Measurements from ENCODE around the gene B3GAT3.
"Not testable (repeated sequence)": the region's sequence is repeated elsewhere in the genome, so short reads cannot be mapped to it uniquely, and the experiment has no call there.

The B3GAT3 gene

DNA sequence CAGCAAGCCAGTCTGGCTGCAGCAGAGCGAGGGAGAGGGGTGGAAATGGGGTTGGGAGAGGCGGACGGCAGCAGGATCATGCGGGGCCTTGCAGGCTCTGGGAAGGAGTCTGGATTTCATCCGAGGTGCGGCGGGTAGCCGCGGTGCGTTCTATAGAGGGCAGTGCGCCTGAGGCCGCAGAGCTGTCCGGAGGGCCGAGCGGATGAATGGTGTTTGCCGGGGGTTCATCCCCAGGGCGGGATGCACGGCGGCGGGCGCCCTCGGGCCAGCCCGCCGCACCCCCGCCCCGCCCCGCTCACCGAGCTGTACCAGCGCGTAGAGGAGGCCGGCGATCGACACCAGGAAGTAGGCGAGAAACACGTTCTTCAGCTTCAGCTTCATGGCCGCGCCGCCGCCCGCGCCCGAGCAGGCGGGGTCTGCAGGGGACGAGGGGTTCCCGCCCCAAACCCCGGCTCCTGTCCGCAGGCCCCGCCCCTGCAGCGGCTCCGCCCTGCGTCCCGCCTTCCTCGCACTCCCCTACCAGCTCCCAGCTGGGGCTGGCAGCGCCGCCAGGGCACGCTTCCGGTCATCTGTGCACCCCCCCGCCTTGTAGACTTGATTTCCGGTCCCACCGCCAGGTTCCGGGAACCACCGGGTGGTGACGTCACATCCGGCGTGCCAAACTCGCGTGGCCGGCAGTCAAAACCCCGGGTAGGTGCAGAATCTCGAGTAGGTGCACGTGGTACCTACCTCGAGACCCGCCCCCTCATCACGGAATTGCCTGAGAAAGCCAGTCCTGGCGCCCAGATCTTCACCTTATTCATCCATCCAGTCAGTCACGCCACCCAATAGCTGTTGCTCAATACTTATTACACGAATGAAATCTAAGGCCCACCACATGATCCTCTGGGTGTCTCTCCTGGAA is at the start of gene B3GAT3:
Gene B3GAT3, minus strand, starts transcription at position 420 of the 904 bp plus-strand sequence. Its CDS starts 39 bp downstream, at position 381.
- DNase-seq = peak; percentile 97

DNA sequence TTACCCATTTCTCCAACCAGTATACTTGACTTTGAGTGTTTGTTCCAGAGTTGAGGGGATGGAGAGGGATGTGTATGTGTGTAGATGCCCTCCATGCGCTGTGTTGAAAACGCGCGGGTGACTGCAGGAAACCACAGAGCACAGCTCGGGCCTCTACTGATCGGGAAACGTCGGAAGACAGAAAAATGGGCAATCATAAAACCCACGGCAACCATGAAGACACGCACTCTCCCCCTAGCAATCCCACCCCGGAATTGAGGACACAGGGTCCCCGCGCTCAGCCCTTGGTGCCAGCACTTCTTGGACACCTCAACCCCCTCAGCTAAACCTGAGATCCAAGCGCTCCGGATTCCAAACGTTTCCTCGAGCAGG is 49.4 kb upstream of the B3GAT3 start:
- DNase-seq = no peak

DNA sequence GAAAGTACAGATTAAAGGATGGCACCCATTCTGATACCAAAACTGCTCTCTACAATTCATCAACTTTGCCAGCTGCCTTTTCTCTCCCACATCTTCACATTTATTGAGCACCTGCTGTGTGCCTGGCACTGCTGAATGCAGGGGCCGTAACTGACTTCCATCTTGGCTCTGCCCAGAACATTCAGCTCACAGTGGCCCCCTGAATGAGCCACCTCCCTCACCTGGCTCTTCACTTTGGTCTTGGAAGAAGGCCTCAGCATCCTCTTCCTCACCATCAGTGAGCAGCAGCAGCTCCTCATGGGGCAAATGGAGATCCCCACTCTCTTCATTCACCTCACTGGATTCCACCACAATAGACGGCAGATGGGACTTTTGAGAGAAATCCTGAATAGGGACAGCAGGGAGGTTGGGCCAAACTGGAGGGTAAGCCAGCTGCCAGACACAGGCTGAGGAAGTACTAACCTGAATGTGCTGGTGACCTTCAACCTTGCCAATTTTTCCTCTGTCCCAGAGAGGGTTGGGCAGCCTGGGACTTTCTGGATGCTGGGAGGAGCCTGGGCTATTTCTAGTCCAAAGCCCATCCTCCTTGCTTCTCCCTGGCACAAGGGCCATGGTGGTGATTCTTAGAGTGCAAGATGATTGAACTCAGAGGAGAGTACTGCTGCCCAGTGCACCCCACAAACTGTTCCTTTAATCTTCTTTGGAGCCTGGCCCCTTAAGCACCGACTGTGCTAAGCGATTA is 47.8 kb upstream of the B3GAT3 start:
- no peak for DNase-seq

DNA sequence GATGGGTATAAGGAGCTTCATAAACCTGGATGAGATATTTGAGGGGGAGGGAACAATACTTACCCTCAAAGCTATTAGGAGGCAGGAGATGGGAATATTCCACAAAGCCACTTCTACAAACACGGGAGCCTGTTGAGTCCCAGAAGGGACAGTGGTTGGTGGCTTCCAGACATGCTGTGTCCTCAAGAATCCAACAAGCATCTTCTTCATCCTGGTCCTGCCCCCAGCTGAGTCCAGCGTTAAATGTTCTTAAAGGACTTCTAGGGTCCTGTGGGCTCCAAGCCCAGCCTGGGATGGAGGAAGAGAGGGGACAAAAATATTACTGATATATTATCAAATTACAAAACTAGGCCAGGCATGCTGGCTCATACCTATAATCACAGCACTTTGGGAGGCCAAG is 45.7 kb upstream of the B3GAT3 start:
- no peak for DNase-seq

DNA sequence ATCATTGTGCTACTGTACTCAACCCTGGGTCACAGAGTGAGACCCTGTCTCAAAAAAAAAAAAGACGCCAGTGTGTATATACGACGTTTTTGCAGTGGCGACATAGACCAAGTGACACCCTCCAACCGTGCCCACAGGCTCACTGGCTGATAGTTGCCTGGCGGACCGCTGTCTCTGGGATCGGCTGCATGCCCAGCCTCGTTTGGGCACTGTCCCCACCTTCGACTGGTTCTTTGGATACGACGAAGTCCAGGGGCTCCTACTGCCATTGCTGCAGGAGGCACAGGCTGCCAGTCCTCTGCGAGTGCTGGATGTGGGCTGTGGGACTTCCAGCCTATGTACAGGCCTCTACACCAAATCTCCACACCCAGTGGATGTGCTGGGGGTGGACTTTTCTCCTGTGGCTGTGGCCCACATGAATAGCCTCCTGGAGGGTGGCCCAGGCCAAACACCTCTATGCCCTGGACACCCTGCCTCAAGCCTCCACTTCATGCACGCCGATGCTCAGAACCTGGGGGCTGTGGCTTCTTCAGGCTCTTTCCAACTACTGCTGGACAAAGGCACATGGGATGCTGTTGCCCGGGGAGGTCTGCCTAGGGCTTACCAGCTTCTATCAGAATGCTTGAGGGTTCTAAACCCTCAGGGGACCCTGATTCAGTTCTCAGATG is 44.6 kb upstream of the B3GAT3 start:
- no peak for DNase-seq

DNA sequence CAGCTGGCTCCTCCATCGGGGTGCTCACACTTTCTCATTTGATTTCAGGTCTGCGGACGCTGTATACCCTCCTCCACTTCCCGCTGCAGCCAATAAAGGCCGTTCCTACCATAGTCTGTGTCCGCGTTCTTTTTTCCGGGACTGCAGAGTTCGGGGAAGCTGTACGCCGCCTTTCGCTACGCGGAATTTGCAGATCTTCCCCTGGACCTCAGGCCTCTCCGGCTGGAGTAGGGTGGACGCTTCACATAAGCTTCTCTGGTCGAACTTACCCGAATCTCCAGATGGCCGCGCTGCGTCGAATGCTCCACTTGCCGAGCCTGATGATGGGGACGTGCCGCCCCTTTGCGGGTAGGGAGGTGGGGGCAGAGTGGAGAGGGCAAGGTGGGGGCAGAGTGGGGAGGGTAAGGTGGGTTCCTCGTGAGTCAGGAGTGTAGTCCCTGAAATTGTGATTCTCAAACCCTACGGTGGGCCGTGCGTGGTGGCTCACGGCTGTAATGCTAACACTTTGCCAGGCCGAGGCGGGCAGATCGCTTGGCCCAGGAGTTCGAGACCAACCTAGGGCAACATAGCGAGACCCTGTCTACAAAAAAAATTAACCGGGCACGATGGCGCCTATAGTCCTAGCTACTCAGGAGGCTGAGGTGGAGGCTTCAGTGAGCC is 43.9 kb upstream of the B3GAT3 start:
- peak; percentile 74 for DNase-seq

DNA sequence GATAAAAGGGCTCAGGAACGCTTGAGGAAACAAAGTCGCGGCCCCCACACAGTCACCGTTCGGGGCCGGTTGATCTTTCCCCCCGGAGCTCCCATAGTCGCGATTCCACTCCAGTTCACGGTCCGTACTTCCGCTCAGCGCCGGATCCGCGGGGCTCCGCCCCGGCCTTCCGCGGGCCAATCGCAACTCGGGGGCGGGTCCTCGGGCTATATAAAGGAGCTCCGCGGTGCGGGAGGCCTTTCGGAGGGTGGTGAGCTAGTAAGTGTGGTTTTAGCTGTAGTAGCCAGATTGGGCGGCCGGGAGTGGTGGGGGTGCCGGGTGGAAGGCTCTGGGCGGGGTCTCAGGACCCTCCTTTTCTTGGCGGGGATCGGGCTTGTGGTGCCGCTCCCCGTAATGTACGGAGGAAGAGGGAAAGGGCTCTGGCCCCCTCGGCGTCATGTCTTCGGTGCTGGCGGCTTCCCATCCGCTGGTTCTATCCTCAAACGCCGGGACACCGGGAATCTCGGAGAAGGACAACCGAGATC is 43.4 kb upstream of the B3GAT3 start, which contains the start of the genes C11orf98 and CSKMT:
Gene C11orf98, minus strand, starts transcription at position 136 of the 524 bp plus-strand sequence. Its CDS starts 41 bp downstream, at position 95.
Gene CSKMT, plus strand, starts transcription at position 238 of the 524 bp plus-strand sequence. CDS start 568 bp downstream, outside the sequence.
- peak; percentile 96 for DNase-seq

DNA sequence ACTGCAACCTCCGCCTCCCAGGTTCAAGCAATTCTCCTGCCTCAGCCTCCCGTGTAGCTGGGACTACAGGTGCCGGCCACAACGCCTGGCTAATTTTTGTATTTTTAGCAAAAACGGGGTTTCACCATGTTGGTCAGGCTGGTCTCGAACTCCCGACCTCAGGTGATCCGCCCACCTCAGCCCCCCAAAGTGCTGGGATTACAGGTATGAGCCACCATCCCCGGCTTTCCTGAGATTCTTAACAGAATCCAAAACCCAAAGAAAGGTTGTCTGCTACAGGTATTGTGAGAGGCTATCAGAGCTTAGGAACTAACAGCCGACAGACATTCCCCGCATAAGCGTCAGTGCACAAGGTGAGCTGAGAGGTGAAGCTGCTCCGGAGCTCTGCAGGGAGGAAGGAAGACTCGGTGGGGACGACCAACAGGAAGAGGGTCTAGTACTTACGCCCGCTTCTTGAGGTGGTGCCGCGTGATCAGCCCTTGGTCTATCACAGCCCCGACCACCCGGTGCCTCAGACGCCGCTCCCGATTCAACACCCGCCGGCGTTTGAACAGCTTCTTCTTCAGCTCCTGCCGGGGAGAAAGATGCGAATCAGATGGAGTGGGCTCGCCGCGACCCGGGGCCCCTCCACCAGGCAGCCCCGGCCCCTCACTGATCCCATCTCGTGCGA is 42.8 kb upstream of the B3GAT3 start:
- DNase-seq = peak; percentile 48

DNA sequence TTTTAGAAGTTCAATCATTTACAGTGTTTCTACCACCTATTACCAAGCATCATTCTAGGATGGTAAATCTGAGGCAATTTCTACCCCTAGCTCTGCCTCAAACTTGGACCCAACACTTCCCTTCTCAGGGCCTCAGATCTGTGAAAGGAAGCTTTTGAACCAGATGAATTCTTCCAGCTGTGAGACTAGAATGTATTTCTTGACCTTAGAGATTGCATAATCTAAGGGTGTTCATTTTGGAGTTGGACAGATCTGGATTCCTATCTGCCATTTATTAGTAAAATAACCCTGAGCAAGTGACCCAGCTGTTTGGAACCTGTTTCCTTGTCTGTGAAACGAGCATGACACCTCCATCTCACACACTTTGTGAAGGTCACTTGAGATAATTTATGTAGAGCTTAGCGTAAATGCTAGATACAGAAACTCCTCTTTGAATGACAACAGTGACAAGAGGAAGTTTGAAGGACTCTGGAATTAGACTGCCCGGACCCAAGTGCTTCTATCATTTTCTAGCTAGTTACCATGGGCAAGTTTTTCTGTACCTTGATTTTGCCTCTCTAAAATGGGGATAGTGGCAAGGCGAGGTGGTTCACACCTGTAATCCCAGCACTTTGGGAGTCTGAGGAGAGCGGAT is 35.1 kb upstream of the B3GAT3 start:
- DNase-seq = no peak

DNA sequence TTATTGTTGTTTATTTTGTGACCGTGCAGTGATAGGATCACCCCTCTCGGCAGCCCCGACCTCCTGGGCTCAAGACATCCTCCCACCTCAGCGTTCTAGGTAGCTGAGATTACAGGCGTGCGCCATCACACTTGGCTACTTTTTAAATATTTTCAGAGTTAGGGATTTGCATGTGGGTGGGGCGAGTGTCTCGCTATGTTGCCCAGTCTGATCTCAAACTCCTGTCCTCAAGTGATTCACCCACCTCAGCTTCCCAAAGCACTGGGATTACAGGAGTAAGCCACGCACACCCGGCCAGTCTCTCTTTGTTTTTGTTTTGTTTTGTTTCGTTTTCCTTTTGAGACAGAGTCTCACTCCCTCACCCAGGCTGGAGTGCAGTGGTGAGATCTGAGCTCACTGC is 32.5 kb upstream of the B3GAT3 start:
- no peak for DNase-seq

DNA sequence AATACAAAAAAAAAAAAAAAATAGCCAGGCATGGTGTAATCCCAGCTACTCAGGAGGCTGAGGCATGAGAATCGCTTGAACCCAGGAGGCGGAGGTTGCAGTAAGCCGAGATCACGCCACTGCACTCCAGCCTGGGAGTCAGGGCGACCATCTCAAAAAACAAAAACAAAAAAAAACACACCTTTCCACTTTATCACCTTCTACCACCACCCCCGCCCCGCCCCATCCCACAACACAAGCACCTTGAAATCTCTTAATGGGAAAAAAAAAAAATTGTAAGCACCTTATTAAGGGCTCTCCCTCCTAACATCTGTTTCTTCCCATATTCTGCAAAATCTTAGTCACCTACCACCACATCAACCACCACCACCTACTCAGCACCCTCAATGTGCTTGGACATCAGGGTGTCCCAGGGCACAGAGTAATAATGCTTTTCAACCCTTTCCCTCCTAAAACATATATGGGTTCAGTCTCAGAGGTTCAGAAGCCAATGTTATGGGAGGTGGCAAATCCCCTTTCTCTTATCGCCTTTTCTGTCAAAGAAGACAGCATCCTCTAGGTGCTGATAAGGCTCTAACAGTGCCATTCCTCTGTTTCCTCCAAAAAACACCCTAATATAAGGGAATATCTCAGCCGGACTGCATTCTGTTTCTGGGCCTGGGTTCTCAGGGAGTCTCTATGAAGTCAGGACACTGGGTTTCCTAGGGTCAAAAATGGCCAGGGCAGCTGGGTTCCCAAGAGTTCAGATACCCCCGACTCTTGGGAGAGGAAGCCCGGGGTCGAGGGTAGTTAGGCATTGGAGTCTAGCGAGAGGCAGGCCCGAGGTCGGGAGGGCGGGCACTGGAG is 30.6 kb upstream of the B3GAT3 start:
- peak; percentile 86 for DNase-seq

DNA sequence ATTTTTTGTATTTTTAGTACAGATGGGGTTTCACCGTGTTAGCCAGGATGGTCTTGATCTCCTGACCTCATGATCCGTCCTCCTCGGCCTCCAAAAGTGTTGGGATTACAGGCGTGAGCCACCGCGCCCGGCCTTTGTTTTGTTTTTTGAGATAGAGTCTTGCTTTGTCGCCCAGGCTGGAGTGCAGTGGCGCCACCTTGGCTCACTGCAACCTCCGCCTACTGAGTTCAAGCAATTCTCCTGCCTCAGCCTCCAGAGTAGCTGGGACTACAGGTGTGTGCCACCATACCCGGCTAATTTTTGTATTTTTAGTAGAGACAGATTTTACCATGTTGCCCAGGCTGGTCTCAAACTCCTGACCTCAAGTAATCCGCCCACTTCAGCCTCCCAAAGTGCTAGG is 28.5 kb upstream of the B3GAT3 start:
- DNase-seq = not testable (repeated sequence)

DNA sequence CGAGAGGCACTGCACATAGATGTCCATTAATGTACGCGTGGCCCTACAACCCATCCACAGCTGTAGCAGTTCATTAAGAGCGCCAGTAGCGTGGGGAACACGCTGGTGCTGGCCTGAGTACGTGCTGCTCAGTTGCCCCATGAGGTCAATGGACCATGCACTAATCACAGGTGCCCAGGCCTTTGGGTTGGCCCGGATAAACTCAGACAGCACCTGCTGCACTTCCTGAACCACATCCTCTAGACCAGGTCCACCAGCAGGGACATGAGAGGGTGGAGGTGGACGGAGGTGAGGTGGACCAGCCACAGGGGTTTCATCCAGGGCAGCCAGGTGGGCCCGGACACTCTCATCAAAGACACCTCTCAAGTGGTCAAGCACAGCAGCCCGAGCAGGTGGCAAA is 27.7 kb upstream of the B3GAT3 start:
- DNase-seq = no peak

DNA sequence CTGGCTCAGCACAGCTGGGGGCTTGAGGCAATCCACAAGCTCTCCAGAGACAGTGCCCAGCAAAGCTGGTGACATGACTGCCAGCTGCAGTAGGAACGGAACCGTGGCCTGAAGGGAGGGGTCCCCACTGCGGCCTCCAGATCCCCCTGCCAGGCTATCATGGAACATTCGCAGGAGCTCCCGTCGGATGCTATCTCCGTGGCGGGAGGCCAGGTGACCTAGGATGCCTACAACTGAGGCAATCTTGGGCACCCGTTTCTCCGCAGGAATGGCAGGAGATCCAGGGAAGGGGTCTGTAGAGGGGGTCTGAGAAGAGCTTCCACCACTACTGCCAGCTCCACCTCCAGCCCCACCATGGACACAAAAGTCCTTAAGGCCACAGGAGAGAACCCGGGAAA is 27.2 kb upstream of the B3GAT3 start:
- DNase-seq = no peak

DNA sequence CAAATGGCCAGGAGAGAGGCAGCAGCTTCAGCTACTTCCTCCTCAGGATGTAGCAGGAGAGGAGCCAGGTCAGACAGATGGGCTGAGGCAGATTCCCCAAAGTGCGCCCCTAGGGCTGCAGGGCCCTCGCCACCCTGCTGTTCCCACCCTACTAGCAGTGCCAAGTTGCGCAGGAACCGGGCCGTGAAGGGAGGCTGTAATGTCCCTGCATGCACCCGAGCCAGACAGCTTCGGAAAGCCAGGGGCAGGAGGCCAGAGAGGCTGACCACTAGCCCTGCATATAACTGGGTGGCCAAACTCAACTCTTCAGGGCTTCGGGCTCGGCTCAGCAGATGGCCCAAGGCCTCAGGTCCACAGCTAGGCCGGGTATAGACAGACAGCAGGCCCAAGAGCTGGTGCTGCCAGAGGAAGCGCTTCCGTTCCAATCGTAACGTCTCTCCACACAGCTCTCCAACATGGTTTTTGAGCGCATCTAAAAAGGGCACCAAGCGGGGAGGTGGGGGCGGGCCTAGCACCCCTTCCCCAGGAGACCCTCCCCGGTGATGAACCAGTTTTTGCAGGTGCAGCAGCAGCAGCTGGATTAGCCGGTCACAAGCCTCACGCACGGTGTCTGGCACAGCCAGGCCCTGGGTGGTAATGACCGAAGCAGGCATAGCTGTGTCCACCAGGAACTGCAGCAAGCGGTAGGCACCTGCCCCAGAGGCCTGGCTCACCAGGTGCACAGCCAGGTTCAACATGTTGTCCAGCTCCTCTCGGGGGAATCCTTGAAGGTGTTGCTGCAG is 26.6 kb upstream of the B3GAT3 start:
- no peak for DNase-seq

DNA sequence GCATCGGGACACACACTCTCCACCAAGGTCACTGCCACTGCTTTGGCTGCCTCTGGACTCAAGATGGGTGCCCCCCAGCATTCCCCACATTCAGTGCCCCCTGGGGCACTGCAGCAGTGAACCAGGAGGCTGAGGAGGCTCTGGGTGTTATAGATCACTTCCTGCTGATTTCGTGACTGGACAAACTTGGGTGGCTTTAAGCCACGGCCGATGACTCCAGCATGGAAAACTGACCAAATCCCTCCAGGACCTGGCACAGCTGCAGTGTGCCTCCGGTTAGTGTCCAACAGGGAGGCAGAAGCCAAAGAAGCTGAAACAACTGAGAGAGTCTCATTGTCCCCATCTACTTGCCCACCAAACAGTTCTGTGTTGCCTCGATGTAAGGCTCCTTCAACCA is 25.8 kb upstream of the B3GAT3 start:
- DNase-seq = no peak

DNA sequence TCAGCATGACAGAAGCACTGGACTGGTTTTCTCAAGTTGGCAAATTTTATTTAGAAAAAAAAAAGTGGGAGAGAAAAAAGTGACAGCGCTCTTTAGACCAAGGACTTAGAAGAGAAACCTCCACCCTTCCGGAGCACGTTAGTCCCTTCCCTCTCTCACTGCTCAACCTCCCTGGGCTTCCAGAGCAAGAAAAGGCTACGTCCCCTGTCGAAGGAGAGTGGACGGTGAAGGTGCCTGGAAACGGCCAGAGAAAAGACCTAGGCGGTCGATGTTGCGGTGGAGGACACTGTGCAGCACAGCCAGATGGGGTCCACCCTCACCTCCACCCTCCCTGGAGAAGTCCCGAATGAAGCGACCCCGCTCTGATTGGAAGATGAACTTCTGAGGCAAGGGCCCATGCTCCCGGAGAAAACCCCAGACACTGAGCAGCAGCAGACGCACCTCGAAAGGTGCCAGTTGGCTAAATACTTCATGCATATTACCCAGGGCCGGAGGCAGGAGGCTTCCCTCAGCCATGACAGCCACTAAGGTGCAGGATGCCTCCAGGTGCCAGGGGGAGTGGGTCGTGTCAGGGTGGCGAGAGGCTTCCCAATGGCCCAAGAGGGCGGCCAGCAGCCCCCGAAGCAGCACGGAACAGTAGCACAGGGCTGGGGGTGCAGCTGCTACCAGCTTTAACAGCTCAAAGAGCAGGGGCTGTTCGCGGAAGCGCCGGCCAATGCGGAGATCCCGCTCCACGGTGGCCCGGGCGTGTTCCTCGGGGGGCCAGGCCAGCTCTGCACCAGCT is 25.2 kb upstream of the B3GAT3 start:
- DNase-seq = no peak

DNA sequence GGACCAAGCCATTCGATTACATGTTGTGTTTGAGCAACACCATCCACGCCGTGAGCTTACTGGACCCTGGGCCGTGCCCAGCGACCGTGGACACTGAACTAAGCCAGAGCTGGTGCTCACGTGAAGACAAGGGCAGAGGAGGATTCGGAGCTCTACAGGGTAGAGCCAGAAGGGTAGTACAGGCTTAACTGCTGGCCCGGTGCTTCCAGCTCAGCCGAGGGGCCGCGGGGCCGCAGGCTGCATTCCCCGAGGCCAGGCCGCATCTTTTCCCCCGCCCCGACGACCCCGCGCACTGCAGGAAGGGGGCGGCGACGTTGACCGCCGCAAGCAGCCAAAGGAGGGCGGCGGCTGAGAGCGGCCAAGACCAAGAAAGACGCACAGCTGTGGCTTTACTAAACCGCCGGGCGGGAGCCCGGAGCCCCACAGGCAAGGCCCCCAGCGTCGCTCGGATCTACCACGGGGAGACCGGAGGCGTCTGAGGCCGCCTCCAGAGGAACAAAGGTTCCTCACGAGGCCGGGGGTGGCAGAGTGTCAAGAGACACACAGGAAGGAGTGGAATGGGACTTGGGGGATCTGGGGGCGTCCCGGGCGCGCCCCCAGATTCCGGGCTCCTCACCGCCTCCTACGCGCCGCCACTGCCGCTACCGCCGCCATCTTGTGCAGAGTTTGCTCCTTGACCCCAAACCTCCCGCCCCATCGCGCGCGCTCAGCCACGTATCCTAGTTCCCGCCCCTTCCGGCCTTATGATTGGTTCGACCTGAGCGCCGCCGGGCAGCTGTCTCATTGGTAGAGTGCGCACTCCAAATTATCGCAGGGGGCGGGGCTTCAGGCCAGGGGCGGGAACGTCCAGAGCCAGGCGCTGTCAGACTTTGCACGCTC is 24.4 kb upstream of the B3GAT3 start, which contains the start of gene GANAB:
Gene GANAB, minus strand, starts transcription at position 668 of the 879 bp plus-strand sequence. Its CDS starts 14 bp downstream, at position 654.
- peak; percentile 98 for DNase-seq
